GM12892 (cell line): ENCODE results near the gene PRMT2. TPM values are rescaled to one million over a fixed set of nuclear protein-coding genes. Genes with fewer than 3 reads are reported as not detected.

Experiments
- DNase-seq: peaks from one replicate; pipeline ENCODE4 v3.0.0; 2011; ENCODE audit not compliant: insufficient read length
- FAIRE-seq: peaks from 2 replicates; lab custom pipeline; 2011; peaks lifted over from hg19 to GRCh38; lab: Jason Lieb, UNC
- POLR2A ChIP-seq: IDR thresholded peaks from 2 replicates; pipeline ENCODE4 v1.6.1; 2011; ENCODE audit warnings: low read depth, low read length, control low read depth
- POLR2AphosphoS5 ChIP-seq: IDR thresholded peaks from 2 replicates; pipeline ENCODE4 v1.6.1; 2011; ENCODE audit warnings: low read depth, low read length, control low read depth
- TAF1 ChIP-seq: IDR thresholded peaks from 2 replicates; pipeline ENCODE4 v1.6.1; 2011; ENCODE audit warnings: low read depth, mild to moderate bottlenecking, control low read depth, low read length, borderline replicate concordance
- polyA plus RNA-seq: library from polyadenylated mRNA; unstranded; fragments of >200 nt; gene quantifications from one replicate; pipeline ENCODE4 v1.2.1, GENCODE V29; 2012; ENCODE audit warnings: missing spikeins, inconsistent platforms; ENCODE audit not compliant: missing spikeins

Gene PRMT2
- 36.5 TPM for polyA plus RNA-seq

DNA sequence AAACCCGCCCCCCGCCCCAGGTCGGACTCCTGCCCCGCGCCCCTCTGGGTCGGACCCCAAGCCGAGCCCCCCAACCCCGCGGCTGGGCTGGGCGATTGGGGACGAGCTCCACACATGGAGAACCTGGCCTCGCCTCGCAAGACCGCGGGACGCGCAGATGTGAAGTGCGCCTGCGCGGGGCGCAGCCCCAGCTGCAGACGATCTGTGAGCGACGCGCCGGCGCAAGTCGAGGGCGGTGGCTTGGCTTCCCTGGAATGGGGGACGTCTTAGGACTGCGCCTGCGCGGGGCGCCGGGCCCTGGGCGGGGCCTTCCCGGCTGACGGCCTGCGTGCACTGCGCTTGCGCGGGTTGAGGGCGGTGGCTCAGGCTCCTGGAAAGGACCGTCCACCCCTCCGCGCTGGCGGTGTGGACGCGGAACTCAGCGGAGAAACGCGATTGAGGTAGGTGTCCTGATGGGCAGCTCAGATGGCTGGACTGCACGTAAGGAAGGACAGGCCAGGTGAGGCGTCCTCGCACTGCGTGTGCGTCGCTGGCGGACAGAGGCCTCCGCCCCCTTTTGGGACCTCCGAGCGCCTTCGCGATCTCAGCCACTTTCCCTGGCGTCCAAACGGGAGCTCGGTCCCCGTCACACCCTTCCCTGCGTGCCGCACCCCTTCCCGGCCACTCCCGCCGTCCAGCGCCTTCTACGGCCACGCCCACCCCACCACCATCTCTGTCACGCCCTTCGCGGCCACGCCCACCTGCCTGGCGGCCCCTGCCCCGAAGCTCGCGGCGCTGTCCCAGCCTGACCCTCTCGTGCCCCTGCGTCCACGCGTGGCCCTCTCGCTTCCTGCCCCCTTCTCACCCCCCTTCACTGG lies at the start of gene PRMT2:
Gene PRMT2, plus strand, starts transcription at position 351 of the 857 bp plus-strand sequence. CDS start 1,278 bp downstream, outside the sequence.
- FAIRE-seq: peak; percentile 96
- peak; percentile 85; the same call in 1 of the 2 replicates for TF ChIP-seq TAF1
- TF ChIP-seq POLR2A: peak; percentile 97
- TF ChIP-seq POLR2AphosphoS5: peak; percentile 95
- peak; percentile 100 for DNase-seq

DNA sequence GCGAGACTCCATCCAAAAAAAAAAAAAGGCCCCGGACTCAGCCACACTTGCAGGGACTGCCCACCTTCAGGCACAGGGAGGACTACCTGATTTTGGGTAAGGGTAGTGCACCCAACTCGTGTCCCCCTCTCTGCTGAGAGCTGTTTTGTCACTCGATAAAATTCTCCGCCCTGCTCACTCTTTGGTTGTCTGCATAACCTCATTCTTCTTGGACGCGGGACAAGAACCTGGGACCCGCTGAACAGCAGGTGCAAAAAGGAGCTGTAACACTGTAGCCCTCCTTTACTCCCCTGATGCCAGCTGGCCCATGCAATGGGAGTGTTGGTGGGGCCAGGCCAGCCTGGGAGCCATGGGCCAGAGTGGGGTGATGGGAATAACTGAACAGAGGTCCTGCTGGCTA lies 41.2 kb upstream of the PRMT2 start:
- FAIRE-seq (no peak), DNase-seq (no peak)
- TF ChIP-seq POLR2AphosphoS5 (no peak), TAF1 (no peak), POLR2A (no peak)

DNA sequence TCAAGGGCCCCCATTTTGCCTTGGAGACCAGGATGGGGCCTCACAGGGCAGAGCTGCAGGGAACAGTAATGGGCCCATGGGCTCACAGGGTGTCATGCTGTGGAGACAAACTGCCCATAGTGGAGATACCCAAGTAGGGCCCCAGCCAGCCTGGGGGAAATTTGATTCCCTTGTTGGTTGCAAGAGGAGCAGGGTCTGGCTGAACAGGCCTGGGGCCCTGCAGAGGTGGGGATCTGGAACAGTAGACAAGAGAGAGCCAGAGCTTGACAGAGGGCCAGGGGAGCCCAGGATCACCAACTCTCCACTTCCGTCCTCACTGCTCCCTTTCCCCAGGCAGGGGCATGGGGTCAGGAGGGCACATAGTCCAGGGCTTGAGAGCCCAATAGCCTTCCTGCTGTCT lies 39.3 kb upstream of the PRMT2 start:
- DNase-seq (no peak), FAIRE-seq (no peak)
- TF ChIP-seq TAF1 (no peak), POLR2A (no peak), POLR2AphosphoS5 (no peak)

DNA sequence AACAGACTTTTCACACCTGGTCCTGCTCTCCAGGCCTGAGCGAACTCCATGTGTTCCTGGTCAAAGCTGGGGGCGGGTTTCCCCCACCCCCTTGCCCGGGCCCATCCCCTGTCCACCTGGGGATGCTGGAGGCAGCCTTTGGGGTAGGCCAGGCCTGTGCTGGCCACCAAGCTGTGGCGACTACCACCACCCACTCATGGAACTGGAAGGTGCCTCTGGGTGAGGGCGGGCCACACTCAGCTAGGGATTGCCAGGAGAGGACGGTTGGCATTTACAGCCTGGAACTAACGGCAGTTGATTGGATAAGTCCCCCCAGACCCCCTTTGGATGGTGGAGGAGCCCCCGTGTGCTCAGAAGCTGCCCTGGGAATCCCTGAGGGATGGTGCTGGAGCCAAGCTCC lies 38.4 kb upstream of the PRMT2 start:
- DNase-seq (no peak), FAIRE-seq (no peak)
- TF ChIP-seq POLR2A: no peak
- no peak for TF ChIP-seq POLR2AphosphoS5
- no peak for TF ChIP-seq TAF1

DNA sequence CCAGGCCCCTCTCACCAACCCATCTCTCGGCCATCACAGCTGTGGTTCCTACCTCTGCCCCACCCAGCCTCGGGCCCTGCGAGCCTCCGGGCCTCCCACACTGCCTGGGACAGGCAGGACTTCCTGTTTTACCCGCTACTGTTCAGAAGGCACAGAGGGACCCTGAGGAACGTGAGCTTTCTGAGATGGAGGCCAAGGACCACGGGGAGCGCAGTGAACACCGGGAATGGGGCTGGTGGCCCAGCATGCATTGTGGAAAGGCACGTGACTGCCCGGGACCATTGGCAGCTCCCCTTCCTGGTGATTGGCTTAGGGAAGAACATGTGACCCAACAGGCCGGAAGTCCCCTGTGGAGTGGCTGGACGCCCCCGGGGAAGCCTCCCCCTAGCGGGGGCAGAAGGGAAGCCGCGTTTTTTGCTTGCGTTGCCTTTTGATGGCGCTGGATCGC lies 37.6 kb upstream of the PRMT2 start:
- TF ChIP-seq POLR2A (no peak), TAF1 (no peak), POLR2AphosphoS5 (no peak)
- DNase-seq (no peak), FAIRE-seq (no peak)

DNA sequence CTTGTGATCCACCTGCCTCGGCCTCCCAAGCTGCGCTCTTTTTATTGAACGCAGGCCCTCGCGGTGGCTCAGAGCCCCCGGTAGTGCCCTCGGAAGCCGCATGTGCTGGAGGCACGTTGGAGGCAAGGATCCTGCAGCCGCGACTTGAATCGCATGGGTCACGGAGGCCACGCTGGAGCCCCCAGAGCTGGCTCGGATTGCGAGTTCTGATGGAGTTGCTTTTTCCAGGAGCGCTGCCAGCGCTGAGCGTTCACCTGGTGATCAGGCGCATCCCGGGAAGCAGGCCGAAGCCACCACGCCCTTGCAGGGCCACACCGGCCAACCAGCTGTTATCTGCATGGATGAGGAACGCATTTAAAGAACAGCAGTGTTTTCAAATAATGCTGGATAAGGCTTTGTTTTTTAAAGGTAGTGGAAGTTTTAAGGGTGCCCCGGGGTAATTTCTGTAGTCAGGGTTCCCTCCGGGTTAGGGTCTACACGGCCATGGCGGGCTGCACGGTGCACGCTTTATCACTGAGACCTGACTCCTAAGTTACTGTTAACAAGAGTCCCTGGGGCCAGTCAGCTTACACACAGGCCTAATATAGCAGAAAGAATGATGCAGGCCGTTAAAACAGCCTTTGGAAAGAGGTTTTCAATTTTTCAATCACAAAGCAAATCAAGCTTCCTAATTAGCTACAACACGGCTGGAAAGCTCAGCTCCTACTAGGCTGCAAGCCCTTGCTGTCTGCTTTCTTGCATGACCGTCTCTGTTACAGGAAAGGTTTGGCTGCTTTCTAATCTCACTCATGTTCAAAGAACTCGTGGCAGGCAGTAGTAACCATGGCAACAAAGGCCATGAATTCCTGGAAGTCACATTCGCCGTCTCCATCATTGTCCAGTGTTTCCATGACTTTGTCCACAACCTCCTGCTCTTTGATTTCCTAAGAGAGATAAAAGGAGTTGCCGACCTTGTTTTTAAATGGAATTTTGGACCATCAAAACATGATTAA lies 36.6 kb upstream of the PRMT2 start:
- TF ChIP-seq POLR2AphosphoS5 (no peak), TAF1 (no peak), POLR2A (no peak)
- FAIRE-seq: no peak
- DNase-seq: no peak

DNA sequence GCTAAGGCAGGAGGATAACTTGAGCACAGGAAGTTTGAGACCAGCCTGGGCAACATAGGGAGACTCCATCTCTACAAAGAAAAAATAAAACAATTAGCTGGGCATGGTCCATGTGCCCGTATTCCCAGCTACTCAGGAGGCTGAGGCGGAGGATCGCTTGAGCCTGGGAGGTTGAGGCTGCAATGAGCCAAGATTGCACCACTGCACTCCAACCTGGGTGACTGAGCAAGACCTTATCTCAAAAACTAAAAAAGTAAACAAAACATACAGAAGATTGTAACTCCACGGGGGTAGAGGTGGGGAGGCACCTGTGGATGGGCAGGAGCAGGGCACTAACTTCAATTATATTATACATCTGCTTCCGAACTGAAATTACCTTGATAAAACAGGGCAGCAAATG lies 35.2 kb upstream of the PRMT2 start:
- TF ChIP-seq POLR2AphosphoS5 (no peak), TAF1 (no peak), POLR2A (no peak)
- no peak for FAIRE-seq
- DNase-seq: no peak

DNA sequence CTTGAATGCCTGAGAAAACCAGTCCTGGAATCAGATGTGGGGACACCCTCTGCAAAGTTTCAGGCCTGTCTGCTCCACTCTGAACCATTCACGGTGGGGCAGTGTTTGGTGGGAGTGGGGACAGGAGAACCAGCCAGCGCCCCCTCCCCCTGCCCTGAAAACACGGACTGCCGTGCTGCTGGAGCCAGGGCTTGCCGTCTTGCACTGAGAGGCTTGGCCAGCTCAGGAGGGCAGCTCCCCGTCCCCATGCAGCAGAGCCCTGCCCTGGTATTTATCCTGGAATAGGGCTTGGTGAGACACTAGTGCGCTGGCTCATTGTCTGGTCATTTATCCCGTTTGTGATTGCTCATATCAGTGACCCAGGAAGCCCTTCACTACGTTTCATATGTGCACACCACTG lies 34.5 kb upstream of the PRMT2 start:
- DNase-seq: no peak
- no peak for TF ChIP-seq POLR2AphosphoS5
- TF ChIP-seq TAF1: no peak
- no peak for TF ChIP-seq POLR2A
- FAIRE-seq: no peak

DNA sequence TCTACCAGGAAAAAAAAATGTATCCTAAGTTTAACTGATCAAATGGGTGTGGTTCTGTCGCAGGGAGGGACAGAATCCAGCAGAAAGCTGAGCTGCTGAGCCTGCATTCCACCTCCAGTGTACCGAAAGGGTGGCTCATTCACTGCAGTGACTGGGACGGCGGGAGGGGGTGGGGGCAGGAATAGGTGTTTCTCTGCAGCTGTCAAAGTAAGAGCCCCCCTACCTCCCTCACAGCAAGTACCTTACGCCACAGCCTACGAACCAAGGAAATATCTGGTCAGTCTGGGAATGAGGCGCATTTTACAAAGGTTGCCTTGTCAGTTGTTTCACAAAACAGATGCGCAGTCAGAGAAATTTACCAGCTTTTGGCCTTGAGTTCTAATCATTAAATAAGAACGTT lies 32.2 kb upstream of the PRMT2 start:
- TF ChIP-seq POLR2A (no peak), TAF1 (no peak), POLR2AphosphoS5 (no peak)
- no peak for FAIRE-seq
- no peak for DNase-seq

DNA sequence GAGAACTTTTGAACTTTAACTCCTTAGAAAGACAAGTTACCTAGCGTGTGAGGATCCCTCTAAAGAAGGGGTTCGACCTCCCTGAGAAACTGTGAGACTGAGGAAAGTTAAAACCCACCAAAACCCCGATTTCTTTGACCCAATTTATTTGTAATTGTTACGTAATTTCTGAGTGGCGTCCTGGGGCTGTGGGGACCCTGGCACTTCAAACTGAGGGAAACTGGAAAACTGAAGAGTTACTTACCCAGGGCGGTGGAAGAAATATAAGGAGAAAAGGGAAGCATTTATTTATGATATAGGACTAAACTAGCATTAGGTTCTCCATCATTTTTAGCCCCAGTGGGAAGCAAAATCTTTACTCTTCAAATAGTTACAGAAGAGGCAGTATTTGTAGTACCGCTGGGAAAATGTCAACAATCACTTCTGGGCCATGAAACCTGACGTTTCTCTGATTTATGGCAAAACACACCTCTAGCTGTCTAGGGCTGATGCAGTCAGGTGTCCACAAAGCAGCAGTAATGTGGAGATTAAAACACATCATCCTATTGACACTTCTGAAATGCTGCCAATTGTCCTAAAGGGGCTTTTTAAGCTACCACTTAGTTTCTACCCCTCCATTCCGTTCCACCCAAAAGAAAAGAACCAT lies 31.0 kb upstream of the PRMT2 start:
- DNase-seq: no peak
- no peak for FAIRE-seq
- no peak for TF ChIP-seq TAF1
- TF ChIP-seq POLR2AphosphoS5: no peak
- no peak for TF ChIP-seq POLR2A
